SK-N-SH (cell line): ENCODE measurements around the gene DPP4. TPM values are rescaled to one million over a fixed set of nuclear protein-coding genes. Genes with fewer than 3 reads are reported as not detected.

Experiments
- CTCF ChIA-PET: fragments of 300-600, 350-600 bp; formaldehyde crosslinking; extraction: SDS; loops from one replicate; lab custom pipeline; 2021; lab: Yijun Ruan, JAX
- POLR2A ChIA-PET: fragments of 350-600 bp; sonication (Branson Sonifier 250); formaldehyde crosslinking; extraction: SDS; loops from one replicate; lab custom pipeline; 2020; ENCODE audit warnings: antibody characterized with exemption, inconsistent platforms; lab: Yijun Ruan, JAX
- DNase-seq: peaks from one replicate; pipeline ENCODE4 v3.0.0; 2012
- H2AFZ ChIP-seq: fragments of 200-600 bp; sonication (generic); 2 replicates; pipeline ENCODE4 v1.8.1; 2016; ENCODE audit warnings: antibody characterized with exemption, mild to moderate bottlenecking, low read depth
- H3F3A ChIP-seq: fragments of 200-600 bp; sonication (generic); replicated peaks from 2 replicates; pipeline ENCODE3; 2016; ENCODE audit warnings: antibody characterized with exemption, mild to moderate bottlenecking; ENCODE audit not compliant: insufficient read depth
- H3K27ac ChIP-seq, 2 experiments: fragments of 200-500 bp in 1 of 2; fragments of 200-600 bp in 1 of 2; sonication (Bioruptor generic) in 1 of 2; sonication (generic), shearing (Covaris generic) in 1 of 2; 2 replicates each; pipeline versions ENCODE4 v1.5.1 to v1.6.1; 2014 to 2016; ENCODE audit warnings: low read depth in 2 of 2, inconsistent platforms in 1 of 2, low read length in 1 of 2, mild to moderate bottlenecking in 1 of 2, mixed read lengths in 1 of 2
- H3K27me3 ChIP-seq: fragments of 200-600 bp; sonication (generic), shearing (Covaris generic); 2 replicates; pipeline ENCODE4 v1.6.1; 2016; ENCODE audit warnings: mixed run types; ENCODE audit not compliant: insufficient read depth
- H3K36me3 ChIP-seq, 2 experiments: fragments of 200-500 bp in 1 of 2; fragments of 200-600 bp in 1 of 2; sonication (Bioruptor generic) in 1 of 2; sonication (generic) in 1 of 2; replicated peaks in 1 of 2; 2 replicates each; pipeline versions ENCODE3 to v1.5.1; 2014 to 2016; ENCODE audit warnings: low read length in 1 of 2, mild to moderate bottlenecking in 1 of 2; ENCODE audit not compliant: insufficient read depth in 2 of 2, control insufficient read depth in 1 of 2
- H3K4me1 ChIP-seq, 2 experiments: fragments of 200-500 bp in 1 of 2; fragments of 200-600 bp in 1 of 2; sonication (Bioruptor generic) in 1 of 2; sonication (generic), shearing (Covaris generic) in 1 of 2; 2 replicates each; pipeline versions ENCODE4 v1.5.1 to v1.6.1; 2014 to 2016; ENCODE audit warnings: low read depth in 1 of 2, low read length in 1 of 2, mixed run types in 1 of 2; ENCODE audit not compliant: insufficient read depth in 2 of 2, control insufficient read depth in 1 of 2
- H3K4me2 ChIP-seq: fragments of 200-600 bp; sonication (generic), shearing (Covaris generic); 2 replicates; pipeline ENCODE4 v1.6.1; 2017; ENCODE audit warnings: mixed run types
- H3K4me3 ChIP-seq, 2 experiments: fragments of 200-500 bp in 1 of 2; fragments of 200-600 bp in 1 of 2; sonication (Bioruptor generic) in 1 of 2; sonication (generic), shearing (Covaris generic) in 1 of 2; 2 replicates each; pipeline versions ENCODE4 v1.5.1 to v1.8.1; 2014 to 2016; ENCODE audit warnings: low read depth in 2 of 2, inconsistent platforms in 1 of 2, low read length in 1 of 2, mild to moderate bottlenecking in 1 of 2, mixed read lengths in 1 of 2, moderate library complexity in 1 of 2
- H3K79me2 ChIP-seq: fragments of 200-600 bp; sonication (generic); 2 replicates; pipeline ENCODE4 v1.8.1; 2017; ENCODE audit warnings: mild to moderate bottlenecking; ENCODE audit not compliant: insufficient read depth
- H3K9ac ChIP-seq: fragments of 200-600 bp; sonication (generic); 2 replicates; pipeline ENCODE4 v1.6.1; 2017; ENCODE audit warnings: mixed run types
- H3K9me2 ChIP-seq: fragments of 200-600 bp; sonication (generic); 2 replicates; pipeline ENCODE4 v1.6.1; 2017; ENCODE audit warnings: mixed run types
- H3K9me3 ChIP-seq: fragments of 200-600 bp; sonication (generic); 2 replicates; pipeline ENCODE4 v1.6.1; 2017; ENCODE audit warnings: mixed run types, mild to moderate bottlenecking, moderate library complexity
- H4K20me1 ChIP-seq: fragments of 200-600 bp; sonication (generic); 2 replicates; pipeline ENCODE4 v1.6.1; 2017; ENCODE audit warnings: mild to moderate bottlenecking, mixed run types; ENCODE audit not compliant: insufficient read depth
- CHD2 ChIP-seq: fragments of 150-350 bp; IDR thresholded peaks from 2 replicates; pipeline ENCODE4 v1.6.1; 2018; ENCODE audit warnings: low read length; ENCODE audit not compliant: partially characterized antibody
- CTCF ChIP-seq: fragments of 200-600 bp; sonication (generic); IDR thresholded peaks from 2 replicates; pipeline ENCODE4 v1.6.1; 2017; ENCODE audit warnings: antibody characterized with exemption, mild to moderate bottlenecking, moderate library complexity
- EP300 ChIP-seq, 2 experiments: IDR thresholded peaks; 2 replicates each; pipeline versions ENCODE4 v1.4.0 to v1.6.1; 2012; ENCODE audit warnings: borderline replicate concordance in 1 of 2, low read depth in 1 of 2, low read length in 1 of 2
- EZH2phosphoT487 ChIP-seq: fragments of 200-600 bp; sonication (generic); IDR thresholded peaks from 2 replicates; pipeline ENCODE4 v1.6.1; 2017; ENCODE audit warnings: low read depth, mixed run types, mild to moderate bottlenecking, antibody characterized with exemption, moderate library complexity, borderline replicate concordance
- FOXM1 ChIP-seq: IDR thresholded peaks from 2 replicates; pipeline ENCODE4 v1.4.0; 2012; ENCODE audit warnings: low read depth, mild to moderate bottlenecking
- IRF3 ChIP-seq: fragments of 150-350 bp; IDR thresholded peaks from 2 replicates; pipeline ENCODE4 v1.6.1; 2016; ENCODE audit warnings: mild to moderate bottlenecking, low read depth, low read length
- MAX ChIP-seq: IDR thresholded peaks from 2 replicates; pipeline ENCODE4 v1.4.0; 2012; ENCODE audit warnings: low read depth
- MXI1 ChIP-seq: IDR thresholded peaks from 2 replicates; pipeline ENCODE4 v1.6.1; 2012; ENCODE audit warnings: mild to moderate bottlenecking, low read depth, low read length, improper control_type of control experiment
- NFIC ChIP-seq: IDR thresholded peaks from 2 replicates; pipeline ENCODE4 v1.4.0; 2012; ENCODE audit warnings: borderline replicate concordance
- PBX3 ChIP-seq: IDR thresholded peaks from 2 replicates; pipeline ENCODE4; 2012
- POLR2AphosphoS5 ChIP-seq: IDR thresholded peaks from 2 replicates; pipeline ENCODE4 v1.6.1; 2012; ENCODE audit warnings: low read depth, low read length
- RAD21 ChIP-seq: IDR thresholded peaks from 2 replicates; pipeline ENCODE4 v1.6.1; 2012; ENCODE audit warnings: mild to moderate bottlenecking, low read length
- RCOR1 ChIP-seq: fragments of 150-350 bp; IDR thresholded peaks from 2 replicates; pipeline ENCODE4 v1.6.1; 2017; ENCODE audit warnings: antibody characterized with exemption, low read length
- TCF12 ChIP-seq: IDR thresholded peaks from 2 replicates; pipeline ENCODE4 v1.4.0; 2012
- ZBTB33 ChIP-seq: IDR thresholded peaks from 2 replicates; pipeline ENCODE4 v1.4.0; 2012; ENCODE audit warnings: low read depth, borderline replicate concordance
- WGBS: methylation state at CpG from one replicate; pipeline ENCODE4 v1.1.6; 2017; ENCODE audit warnings: low lambda C conversion rate; 5-methylcytosine and 5-hydroxymethylcytosine counted together
- polyA plus RNA-seq, 3 experiments: library from polyadenylated mRNA; depleted of rRNA; stranded (reverse); fragments of >200 nt; gene quantifications; 2 replicates each; pipeline ENCODE4 v1.2.3, GENCODE V29; 2012

DPP4 gene
- polyA plus RNA-seq, 1 of the 3 experiments (the other 2 are of a cell fraction), result 5.0 TPM

- Histone ChIP-seq H2AFZ (no peak overlapping the region), H3K4me2 (no peak overlapping the region), H3K4me3 (no peak overlapping the region), H3F3A (no peaks in the 10 kb centered on the region)
- WGBS, result 50% methylated on average over 2 of the region's 2 CpGs
- TF ChIP-seq POLR2AphosphoS5, result no peak
- TF ChIP-seq EZH2phosphoT487, result no peak
- TF ChIP-seq MAX, result no peak
- no peak for TF ChIP-seq RCOR1
- TF ChIP-seq PBX3, result no peak
- TF ChIP-seq FOXM1, result no peak
- TF ChIP-seq CHD2, result no peak
- TF ChIP-seq NFIC, result no peak
- TF ChIP-seq ZBTB33, result no peak
- TF ChIP-seq, all 33 proteins: peak for 0
- no peaks in the 10 kb centered on the region for H3K4me1 ChIP-seq
- no peaks in the 10 kb centered on the region for H3K36me3 ChIP-seq
- POLR2A ChIA-PET, result no interaction called here
- H3K9ac ChIP-seq, result no peak overlapping the region
- CTCF ChIA-PET, result interaction anchor here (1.0 kb wide), 1 partner anchor 30 kb away, joined by 4 read pairs; no protein-coding TSS in a partner anchor
- H3K9me2 ChIP-seq, result no peaks in the 10 kb centered on the region
- DNase-seq, result no peak
- H3K27ac ChIP-seq, result no peak overlapping the region
- no peaks in the 10 kb centered on the region for H3K9me3 ChIP-seq
- no peaks in the 10 kb centered on the region for H4K20me1 ChIP-seq
- peaks cover 9% of the 10 kb centered on the region; the same call in 1 of the 2 replicates for H3K27me3 ChIP-seq
- no peaks in the 10 kb centered on the region for H3K79me2 ChIP-seq
These were observed 98.2 kb downstream of the DPP4 start for GRCh38 chr2:161975813-161976160.

GRCh38 chr2:161975062-161975812, 98.8 kb downstream of the DPP4 start:
- no peaks in the 10 kb centered on the region for H3K79me2 ChIP-seq
- no peak overlapping the region for H3K9ac ChIP-seq
- DNase-seq, result no peak
- no peak overlapping the region for H3K27ac ChIP-seq
- H3K9me2 ChIP-seq, result no peaks in the 10 kb centered on the region
- no peak overlapping the region for H2AFZ ChIP-seq
- H4K20me1 ChIP-seq, result no peaks in the 10 kb centered on the region
- peaks cover 9% of the 10 kb centered on the region; the same call in 1 of the 2 replicates for H3K27me3 ChIP-seq
- no peak overlapping the region for H3K4me2 ChIP-seq
- WGBS, result 23% methylated on average over 3 of the region's 3 CpGs
- CTCF ChIA-PET, result interaction anchor here (1.0 kb wide), 1 partner anchor 29 kb away, joined by 4 read pairs; no protein-coding TSS in a partner anchor
- POLR2A ChIA-PET, result no interaction called here
- H3F3A ChIP-seq, result no peaks in the 10 kb centered on the region
- no peaks in the 10 kb centered on the region for H3K4me1 ChIP-seq
- H3K9me3 ChIP-seq, result no peaks in the 10 kb centered on the region
- H3K36me3 ChIP-seq, result no peaks in the 10 kb centered on the region
- no peak overlapping the region for H3K4me3 ChIP-seq
- TF ChIP-seq ZBTB33 (no peak), PBX3 (no peak), CHD2 (no peak), MXI1 (no peak), EP300 (IDR thresholded peaks at IDR 0.05; ENCODE audit: borderline replicate concordance in 1 of 2, low read depth in 1 of 2, low read length in 1 of 2) (no peak), RAD21 (no peak), EZH2phosphoT487 (no peak), IRF3 (no peak), TCF12 (no peak), CTCF (no peak)
